MG63 (cell line): ENCODE data around the gene PRRC2A. TPM values are rescaled to one million over a fixed set of nuclear protein-coding genes. Genes with fewer than 3 reads are reported as not detected.

Source experiments
- DNase-seq: peaks from one replicate; pipeline ENCODE4 v3.0.0-alpha.2; 2020
- H3K27me3 ChIP-seq: fragments of 250-450 bp; sonication (Bioruptor Pico); 2 replicates; pipeline ENCODE4 v1.5.1; 2020; ENCODE audit warnings: mild to moderate bottlenecking, moderate library complexity
- H3K36me3 ChIP-seq: fragments of 250-450 bp; sonication (Bioruptor Pico); 2 replicates; pipeline ENCODE4 v1.5.1; 2020; ENCODE audit warnings: mild to moderate bottlenecking, moderate library complexity
- H3K4me3 ChIP-seq: fragments of 250-450 bp; sonication (Bioruptor Pico); 2 replicates; pipeline ENCODE4 v1.5.1; 2020; ENCODE audit warnings: mild to moderate bottlenecking, moderate library complexity
- H3K9me3 ChIP-seq: fragments of 250-450 bp; sonication (Bioruptor Pico); 2 replicates; pipeline ENCODE4 v1.5.1; 2020; ENCODE audit warnings: mild to moderate bottlenecking, moderate library complexity
- total RNA-seq: library from RNA; depleted of rRNA; stranded (reverse); fragments of >200 nt; shearing (Covaris generic); gene quantifications from 2 replicates; pipeline ENCODE4 v1.2.3, GENCODE V29; 2014; ENCODE audit warnings: low replicate concordance

The PRRC2A gene
- total RNA-seq, 1 experiment from 2014 or later: 17.1 TPM

- H3K9me3 ChIP-seq: no peaks in the 10 kb centered on the region
- no peak for DNase-seq
- no peaks in the 10 kb centered on the region for H3K27me3 ChIP-seq
- H3K4me3 ChIP-seq: no peak overlapping the region
- peaks cover 61% of the 10 kb centered on the region for H3K36me3 ChIP-seq
Observed at GRCh38 chr6:31633447-31633846, 12.9 kb downstream of the PRRC2A start.

GRCh38 chr6:31634131-31634530 lies 13.6 kb downstream of the PRRC2A start:
- DNase-seq: no peak
- H3K4me3 ChIP-seq: no peak overlapping the region
- H3K36me3 ChIP-seq: peaks cover 54% of the 10 kb centered on the region
- no peaks in the 10 kb centered on the region for H3K27me3 ChIP-seq
- no peaks in the 10 kb centered on the region for H3K9me3 ChIP-seq

- Histone ChIP-seq H3K36me3 (peaks cover 50% of the 10 kb centered on the region), H3K4me3 (no peak overlapping the region), H3K9me3 (no peaks in the 10 kb centered on the region), H3K27me3 (no peaks in the 10 kb centered on the region)
- DNase-seq: no peak
Observed at GRCh38 chr6:31634969-31635575, 14.6 kb downstream of the PRRC2A start.

- Histone ChIP-seq H3K36me3 (peaks cover 39% of the 10 kb centered on the region), H3K4me3 (no peak overlapping the region), H3K27me3 (no peaks in the 10 kb centered on the region), H3K9me3 (no peaks in the 10 kb centered on the region)
- DNase-seq: no peak
Observed at GRCh38 chr6:31636698-31637596, 16.4 kb downstream of the PRRC2A start.

GRCh38 chr6:31639043-31639442 lies 18.5 kb downstream of the PRRC2A start:
- H3K36me3 ChIP-seq: peaks cover 23% of the 10 kb centered on the region
- no peaks in the 10 kb centered on the region for H3K27me3 ChIP-seq
- no peaks in the 10 kb centered on the region for H3K9me3 ChIP-seq
- no peak overlapping the region for H3K4me3 ChIP-seq
- DNase-seq: no peak

- DNase-seq: peak; percentile 29
- Histone ChIP-seq H3K27me3 (no peaks in the 10 kb centered on the region), H3K36me3 (peaks cover 21% of the 10 kb centered on the region), H3K9me3 (no peaks in the 10 kb centered on the region), H3K4me3 (no peak overlapping the region)
Observed at GRCh38 chr6:31639449-31639861, 18.9 kb downstream of the PRRC2A start.

GRCh38 chr6:31640612-31641011 lies 20.1 kb downstream of the PRRC2A start:
- Histone ChIP-seq H3K9me3 (no peaks in the 10 kb centered on the region), H3K4me3 (no peak overlapping the region), H3K36me3 (peaks cover 18% of the 10 kb centered on the region), H3K27me3 (no peaks in the 10 kb centered on the region)
- DNase-seq: no peak

GRCh38 chr6:31641370-31641769 lies 20.9 kb downstream of the PRRC2A start:
- DNase-seq: no peak
- peaks cover 15% of the 10 kb centered on the region for H3K36me3 ChIP-seq
- no peak overlapping the region for H3K4me3 ChIP-seq
- no peaks in the 10 kb centered on the region for H3K27me3 ChIP-seq
- H3K9me3 ChIP-seq: no peaks in the 10 kb centered on the region

GRCh38 chr6:31642798-31643570 lies 22.5 kb downstream of the PRRC2A start:
- no peak for DNase-seq
- H3K4me3 ChIP-seq: no peak overlapping the region
- peaks cover 9% of the 10 kb centered on the region for H3K36me3 ChIP-seq
- no peaks in the 10 kb centered on the region for H3K9me3 ChIP-seq
- no peaks in the 10 kb centered on the region for H3K27me3 ChIP-seq

- DNase-seq: no peak
- H3K9me3 ChIP-seq: no peaks in the 10 kb centered on the region
- H3K36me3 ChIP-seq: peaks cover 12% of the 10 kb centered on the region
Observed at GRCh38 chr6:31643818-31644454, 23.4 kb downstream of the PRRC2A start.

GRCh38 chr6:31645325-31645724 lies 24.8 kb downstream of the PRRC2A start:
- Histone ChIP-seq H3K9me3 (no peaks in the 10 kb centered on the region), H3K4me3 (no peak overlapping the region), H3K36me3 (peaks cover 14% of the 10 kb centered on the region), H3K27me3 (no peaks in the 10 kb centered on the region)
- DNase-seq: no peak

More at GRCh38 chr6:31643818-31644454, 23.4 kb downstream of the PRRC2A start:
- Histone ChIP-seq H3K27me3 (no peaks in the 10 kb centered on the region), H3K4me3 (no peak overlapping the region)

GRCh38 chr6:31651602-31652191 lies 31.2 kb downstream of the PRRC2A start:
- Histone ChIP-seq H3K9me3 (no peaks in the 10 kb centered on the region), H3K36me3 (peaks cover 16% of the 10 kb centered on the region; the same call in 1 of the 2 replicates), H3K27me3 (no peaks in the 10 kb centered on the region), H3K4me3 (peak overlapping the region; percentile 97)
- no peak for DNase-seq

GRCh38 chr6:31652925-31653724 lies 32.6 kb downstream of the PRRC2A start:
- Histone ChIP-seq H3K4me3 (peak overlapping the region; percentile 97), H3K9me3 (no peaks in the 10 kb centered on the region), H3K36me3 (peaks cover 16% of the 10 kb centered on the region; the same call in 1 of the 2 replicates), H3K27me3 (no peaks in the 10 kb centered on the region)
- peak; percentile 87 for DNase-seq

- Histone ChIP-seq H3K9me3 (no peaks in the 10 kb centered on the region), H3K36me3 (peaks cover 8% of the 10 kb centered on the region; the same call in 1 of the 2 replicates), H3K4me3 (no peak overlapping the region), H3K27me3 (no peaks in the 10 kb centered on the region)
- no peak for DNase-seq
Observed at GRCh38 chr6:31654574-31655348, 34.2 kb downstream of the PRRC2A start.
